Measurements from ENCODE around the gene DLG2. TPM values are rescaled to one million over a fixed set of nuclear protein-coding genes. Genes with fewer than 3 reads are reported as not detected.

DLG2 gene
- total and polyA plus RNA-seq, 2 donors (not counting 3 experiments of a cell fraction or from before 2014, with no cell fraction given) = 0.15 to 1.1 TPM

DNA sequence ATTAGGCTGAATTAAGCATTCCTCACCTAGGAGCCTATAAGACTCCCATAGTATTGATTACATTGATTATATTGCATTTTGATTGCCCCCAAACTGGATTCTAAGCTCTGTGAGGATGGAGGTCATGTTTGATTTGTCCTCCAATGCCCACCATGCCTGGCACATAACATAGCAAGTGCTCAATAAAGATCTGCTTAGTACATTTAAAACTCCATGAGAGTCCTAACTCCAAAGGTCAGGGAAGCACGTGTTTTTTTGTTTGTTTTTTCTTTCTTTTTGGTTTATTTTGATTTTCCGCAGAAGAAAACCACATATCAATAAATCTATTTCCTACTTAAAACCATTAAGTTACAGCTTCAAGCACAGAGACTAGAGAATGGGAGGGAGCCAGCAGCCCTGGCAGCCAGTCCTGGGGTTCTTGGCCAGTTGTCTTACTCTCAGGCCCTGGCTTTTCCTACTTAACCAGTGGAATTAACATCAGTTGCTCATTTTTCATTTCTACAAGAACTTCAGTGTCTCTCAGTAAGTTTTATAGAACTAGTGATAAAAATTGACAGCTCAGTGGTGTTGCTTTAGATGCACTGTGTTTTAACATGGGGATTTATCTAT is 1911.1 kb downstream of the DLG2 start:
- dilution Hi-C loops (cut with MboI; ENCODE audit: extremely low pct_ligation_motif_present, low sequenced_read_pairs) (no loop called here), intact Hi-C loops (cut with micrococcal nuclease) (loop anchor here (1.0 kb wide), 1 partner anchor 10 kb away; no protein-coding TSS in a partner anchor)
- Histone ChIP-seq H3K27ac (ENCODE audit: insufficient read depth, low read depth, low read length) (no peak overlapping the region), H3K4me3 (replicated peaks in 1 of 3; ENCODE audit: insufficient read depth in 1 of 3, low read depth in 1 of 3, low read length in 3 of 3) (no peak overlapping the region), H3K4me2 (ENCODE audit: insufficient read depth, low read length) (no peak overlapping the region), H3K9me1 (replicated peaks; ENCODE audit: control insufficient read depth, extremely low read depth, insufficient read depth, low read length) (no peaks in the 10 kb centered on the region), H3K4me1 (ENCODE audit: control insufficient read depth, extremely low read depth, insufficient read depth, low read length) (no peaks in the 10 kb centered on the region), H4K20me1 (replicated peaks; ENCODE audit: control insufficient read depth, extremely low read depth, insufficient read depth, low read length) (no peaks in the 10 kb centered on the region), H3K27me3 (ENCODE audit: control insufficient read depth in 2 of 2, insufficient read depth in 2 of 2, low read length in 2 of 2) (no peaks in the 10 kb centered on the region), H2AFZ (ENCODE audit: low read depth, low read length) (no peak overlapping the region), H3K9me3 (replicated peaks; ENCODE audit: control insufficient read depth, insufficient read depth, low read length) (no peaks in the 10 kb centered on the region), H3K9ac (replicated peaks; ENCODE audit: extremely low read depth, insufficient read depth, low read length) (no peak overlapping the region), H3K79me2 (ENCODE audit: control insufficient read depth, insufficient read depth, low read length) (no peaks in the 10 kb centered on the region), H3K36me3 (ENCODE audit: control insufficient read depth in 2 of 2, extremely low read depth in 1 of 2, insufficient read depth in 2 of 2, low read length in 2 of 2) (no peaks in the 10 kb centered on the region)
- no TSS peak for BruUV-seq (replicated peaks)
- FAIRE-seq (no peak), DNase-seq (ENCODE audit: low read depth, low spot score) (no peak)
- no peak for TF ChIP-seq EZH2 (IDR thresholded peaks at IDR 0.05; ENCODE audit: borderline replicate concordance, low read depth, low read length, severe bottlenecking)
- TF ChIP-seq JUN (IDR thresholded peaks at IDR 0.05; ENCODE audit: borderline replicate concordance, insufficient read depth, insufficient read length, low read depth) = no peak
- TF ChIP-seq, protein P1, sequence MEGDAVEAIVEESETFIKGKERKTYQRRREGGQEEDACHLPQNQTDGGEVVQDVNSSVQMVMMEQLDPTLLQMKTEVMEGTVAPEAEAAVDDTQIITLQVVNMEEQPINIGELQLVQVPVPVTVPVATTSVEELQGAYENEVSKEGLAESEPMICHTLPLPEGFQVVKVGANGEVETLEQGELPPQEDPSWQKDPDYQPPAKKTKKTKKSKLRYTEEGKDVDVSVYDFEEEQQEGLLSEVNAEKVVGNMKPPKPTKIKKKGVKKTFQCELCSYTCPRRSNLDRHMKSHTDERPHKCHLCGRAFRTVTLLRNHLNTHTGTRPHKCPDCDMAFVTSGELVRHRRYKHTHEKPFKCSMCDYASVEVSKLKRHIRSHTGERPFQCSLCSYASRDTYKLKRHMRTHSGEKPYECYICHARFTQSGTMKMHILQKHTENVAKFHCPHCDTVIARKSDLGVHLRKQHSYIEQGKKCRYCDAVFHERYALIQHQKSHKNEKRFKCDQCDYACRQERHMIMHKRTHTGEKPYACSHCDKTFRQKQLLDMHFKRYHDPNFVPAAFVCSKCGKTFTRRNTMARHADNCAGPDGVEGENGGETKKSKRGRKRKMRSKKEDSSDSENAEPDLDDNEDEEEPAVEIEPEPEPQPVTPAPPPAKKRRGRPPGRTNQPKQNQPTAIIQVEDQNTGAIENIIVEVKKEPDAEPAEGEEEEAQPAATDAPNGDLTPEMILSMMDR (IDR thresholded peaks at IDR 0.05; ENCODE audit: extremely low read depth in 1 of 2, insufficient read depth in 1 of 2, low read depth in 1 of 2, low read length in 2 of 2) = no peak
- TF ChIP-seq FOS (IDR thresholded peaks at IDR 0.05; ENCODE audit: borderline replicate concordance, insufficient read depth, low read length) = no peak
- TF ChIP-seq MYC (IDR thresholded peaks at IDR 0.05; ENCODE audit: low read depth, low read length) = no peak
- TF ChIP-seq, protein P2, sequence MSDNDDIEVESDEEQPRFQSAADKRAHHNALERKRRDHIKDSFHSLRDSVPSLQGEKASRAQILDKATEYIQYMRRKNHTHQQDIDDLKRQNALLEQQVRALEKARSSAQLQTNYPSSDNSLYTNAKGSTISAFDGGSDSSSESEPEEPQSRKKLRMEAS (IDR thresholded peaks at IDR 0.05; ENCODE audit: insufficient read depth, insufficient read length) = no peak
- no peak for TF ChIP-seq GATA2 (IDR thresholded peaks at IDR 0.05; ENCODE audit: insufficient read depth, insufficient read length, low read depth, low read length)
- TF ChIP-seq POLR2AphosphoS5 (IDR thresholded peaks at IDR 0.05; ENCODE audit: insufficient read depth, low read depth, low read length) = no peak
- no peak for TF ChIP-seq POLR2A (IDR thresholded peaks at IDR 0.05; ENCODE audit: low read depth, low read length)
- ChIA-PET CTCF (interaction anchor here (2.4 kb wide), 1 partner anchor 9 kb away, joined by 7 read pairs; no protein-coding TSS in a partner anchor), POLR2A (no interaction called here)
